HG03460 (cell line): ENCODE measurements around the gene ZNF311.
"Not testable (repeated sequence)": the region's sequence is repeated elsewhere in the genome, so short reads cannot be mapped to it uniquely, and the experiment has no call there.

Source experiments
- ATAC-seq: cut with Tn5 transposase; IDR thresholded peaks from one replicate; pipeline ENCODE4 v1.9.1; 2021; ENCODE audit not compliant: unreplicated experiment

ZNF311 gene

DNA sequence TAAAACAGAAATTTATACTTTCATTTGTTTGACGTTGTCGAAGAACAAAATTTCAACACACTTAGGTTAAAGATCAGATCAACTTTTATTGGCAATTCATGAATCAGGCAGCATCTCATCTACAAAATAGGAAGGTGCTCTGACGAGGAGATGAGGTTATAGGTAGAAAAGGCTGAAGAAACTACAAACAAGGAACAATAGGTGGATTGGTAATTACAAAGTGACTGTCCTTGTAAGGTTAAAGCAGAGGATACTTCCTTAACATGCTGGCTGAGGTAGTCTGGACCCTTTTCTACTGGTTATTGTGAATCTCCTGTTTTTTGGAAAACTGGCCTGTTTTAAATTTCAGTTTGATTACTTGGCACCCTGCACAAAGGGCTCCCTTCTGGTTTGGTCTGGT, 48.8 kb downstream of the ZNF311 start:
- no peak for ATAC-seq

DNA sequence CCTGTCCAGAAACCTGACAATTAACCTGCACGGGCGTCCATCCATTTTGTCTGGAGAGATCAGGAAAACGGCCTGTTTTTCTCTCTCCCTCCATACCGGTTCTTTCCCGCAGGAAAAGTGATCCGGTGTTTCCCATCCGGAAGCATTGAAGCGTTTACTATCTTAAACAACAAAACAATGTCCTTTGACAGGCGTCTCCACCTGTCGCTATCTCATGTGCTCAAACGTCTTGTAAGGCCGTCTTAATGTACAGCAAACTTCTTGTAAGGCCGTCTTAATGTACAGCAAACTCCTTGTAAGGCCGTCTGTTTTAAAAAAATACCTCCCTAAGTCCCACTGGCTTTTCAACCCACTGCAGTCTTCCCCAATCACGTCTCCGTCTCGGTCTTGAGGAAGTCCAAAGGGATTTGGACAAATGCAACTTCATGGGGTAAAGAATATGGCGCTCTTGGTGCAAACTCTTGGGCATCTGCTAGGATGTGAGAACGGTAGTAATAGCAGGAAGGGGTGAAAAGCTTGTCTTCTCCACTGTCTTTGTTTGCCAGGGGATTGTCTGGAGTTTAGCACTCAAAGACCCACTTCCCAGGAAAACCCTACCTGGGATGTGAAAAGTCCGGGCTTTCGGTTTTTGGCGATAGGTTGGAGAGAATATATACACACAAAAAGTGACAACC, 51.4 kb downstream of the ZNF311 start:
- ATAC-seq = no peak

DNA sequence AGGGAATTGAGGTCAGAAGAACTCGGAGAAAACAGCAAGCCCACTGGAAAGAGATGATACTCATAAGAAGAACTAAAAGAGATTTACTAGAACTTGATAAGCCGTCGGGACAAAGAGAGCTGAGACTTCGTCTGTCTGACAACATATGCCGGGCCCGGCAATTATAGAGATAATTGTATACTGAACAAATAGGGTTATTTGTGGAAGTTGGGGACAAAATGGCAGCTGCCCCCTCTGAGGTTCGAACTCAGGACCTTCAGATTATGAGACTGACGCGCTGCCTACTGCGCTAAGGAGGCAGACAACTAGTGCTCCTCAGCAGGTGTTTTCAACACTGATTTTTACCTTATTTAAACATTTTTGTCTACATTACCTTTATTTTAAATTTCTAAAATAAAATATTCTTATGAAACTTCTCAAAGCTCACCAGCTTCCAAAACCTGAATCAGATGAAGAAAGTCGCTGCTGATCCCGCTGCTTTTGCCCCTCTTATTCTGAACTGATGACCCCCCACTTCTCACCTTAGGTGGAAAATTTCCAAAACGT, 52.0 kb downstream of the ZNF311 start:
- no peak for ATAC-seq

DNA sequence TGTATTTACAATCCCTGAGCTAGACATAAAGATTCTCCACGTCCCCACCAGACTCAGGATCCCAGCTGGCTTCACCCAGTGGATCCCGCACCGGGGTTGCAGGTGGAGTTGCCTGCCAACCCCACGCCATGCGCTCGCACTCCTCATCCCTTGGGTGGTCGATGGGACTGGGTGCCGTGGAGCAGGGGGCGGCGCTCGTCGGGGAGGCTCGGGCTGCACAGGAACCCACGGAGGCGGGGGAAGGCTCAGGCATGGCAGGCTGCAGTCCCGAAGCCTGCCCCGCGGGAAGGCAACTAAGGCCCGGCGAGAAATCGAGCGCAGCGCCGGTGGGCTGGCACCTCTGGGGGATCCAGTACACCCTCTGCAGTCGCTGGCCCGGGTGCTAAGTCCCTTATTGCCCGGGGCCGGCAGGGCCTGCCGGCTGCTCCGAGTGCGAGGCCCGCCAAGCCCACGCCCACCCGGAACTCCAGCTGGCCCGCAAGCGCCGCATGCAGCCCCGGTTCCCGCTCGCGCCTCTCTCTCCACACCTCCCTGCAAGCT, 55.4 kb downstream of the ZNF311 start:
- ATAC-seq = not testable (repeated sequence)

DNA sequence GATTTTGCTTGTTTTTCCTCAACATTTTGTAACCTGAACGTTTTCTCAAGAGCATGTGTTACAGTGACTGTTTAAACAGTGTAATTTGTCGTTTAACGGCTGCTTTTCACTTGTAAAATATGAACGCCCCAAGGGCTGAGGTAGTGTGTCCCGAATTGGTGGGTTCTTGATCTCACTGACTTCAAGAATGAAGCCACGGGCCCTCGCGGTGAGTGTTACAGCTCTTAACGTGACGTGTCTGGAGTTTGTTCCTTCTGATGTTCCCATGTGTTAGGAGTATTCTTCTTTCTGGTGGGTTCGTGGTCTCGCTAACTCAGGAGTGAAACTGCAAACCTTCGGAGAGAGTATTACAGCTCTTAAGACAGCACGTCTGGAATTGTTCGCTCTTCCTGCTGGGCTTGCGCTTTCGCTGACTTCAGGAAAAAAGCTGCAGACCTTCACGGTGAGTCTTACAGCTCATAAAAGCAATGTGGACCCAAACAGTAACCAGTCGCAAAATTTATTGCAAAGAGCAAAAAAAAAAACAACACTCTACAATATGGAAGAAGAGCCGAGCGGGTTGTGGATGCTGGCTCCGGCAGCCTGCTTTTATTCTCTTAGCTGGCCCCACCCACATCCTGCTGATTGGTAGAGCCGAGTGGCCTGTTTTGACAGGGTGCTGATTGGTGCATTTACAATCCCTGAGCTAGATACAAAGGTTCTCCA, 56.2 kb downstream of the ZNF311 start:
- no peak for ATAC-seq

DNA sequence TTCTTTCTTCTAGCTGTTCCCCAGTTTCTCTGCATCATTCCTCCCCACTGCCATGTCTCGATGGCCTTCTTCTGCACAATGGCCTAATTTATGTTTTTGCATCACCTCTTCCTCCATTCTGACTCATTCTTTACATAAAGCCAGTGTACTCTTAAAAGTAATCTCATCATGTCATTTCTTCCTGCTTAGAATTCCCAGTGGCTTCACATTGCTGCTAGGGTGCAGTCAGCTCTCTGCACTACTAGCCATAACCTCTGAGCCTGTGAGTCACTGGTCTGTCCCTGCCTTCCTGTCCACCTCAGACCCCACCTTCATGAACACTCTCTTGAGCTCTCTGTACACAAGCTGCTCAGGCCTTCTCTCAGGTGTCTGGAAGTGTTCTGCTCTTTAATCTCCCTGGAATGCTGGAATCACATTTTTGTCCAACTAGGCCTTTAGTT, 57.3 kb downstream of the ZNF311 start:
- ATAC-seq = no peak

DNA sequence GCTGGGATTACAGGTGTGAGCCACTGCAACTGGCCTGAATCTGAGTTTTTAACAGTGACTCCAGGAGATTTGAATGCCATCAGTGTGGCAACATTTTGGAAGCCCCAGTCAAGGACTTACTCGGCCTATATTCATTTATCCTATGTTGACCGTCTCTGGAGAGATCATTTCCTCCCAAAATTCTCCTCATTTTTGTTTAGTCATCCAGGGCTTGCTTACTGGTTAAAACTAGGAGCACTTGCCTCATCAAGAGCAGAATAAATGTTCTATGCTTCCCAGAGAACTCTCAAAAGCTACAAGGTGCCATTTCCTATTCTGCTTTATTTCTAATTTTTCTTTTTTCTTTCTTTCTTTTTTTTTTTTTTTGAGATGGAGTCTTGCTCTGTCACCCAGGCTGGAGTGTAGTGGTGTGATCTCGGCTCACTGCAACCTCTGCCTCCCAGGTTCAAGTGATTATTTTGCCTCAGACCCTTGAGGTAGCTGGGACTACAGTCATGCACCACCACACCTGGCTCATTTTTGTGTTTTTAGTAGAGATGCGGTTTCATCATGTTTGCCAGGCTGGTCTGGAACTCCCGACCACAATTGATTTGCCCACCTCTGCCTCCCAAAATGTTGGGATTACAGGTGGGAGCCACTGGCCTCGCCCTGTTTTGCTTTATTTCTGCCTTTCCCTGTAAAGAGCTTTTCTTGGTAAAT, 57.9 kb downstream of the ZNF311 start:
- no peak for ATAC-seq

DNA sequence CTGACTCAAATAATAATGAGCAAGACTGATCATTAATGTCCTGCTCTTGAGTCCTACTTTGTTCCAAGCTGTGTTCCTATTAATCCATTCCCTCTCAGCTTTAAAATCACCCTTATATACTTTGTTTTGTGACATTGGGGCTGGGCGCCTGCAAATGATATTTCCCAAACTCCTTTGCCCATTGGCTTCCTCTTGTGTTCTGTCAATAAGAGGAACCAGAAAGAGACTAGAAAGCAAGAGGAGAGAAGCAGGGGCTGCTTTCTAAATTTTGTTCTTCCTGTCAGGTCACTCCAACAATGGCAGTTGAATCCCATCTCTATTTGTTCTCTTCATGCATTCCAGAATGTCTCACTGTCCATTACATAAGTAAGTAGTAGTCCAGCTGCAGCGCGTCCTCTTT, 59.8 kb downstream of the ZNF311 start:
- ATAC-seq = no peak
